Transverse colon (tissue), 4 donors: ENCODE results near the gene ALDH3A1. TPM values are rescaled to one million over a fixed set of nuclear protein-coding genes. Genes with fewer than 3 reads are reported as not detected.

Experiments used
- DNase-seq: peaks from one replicate; pipeline ENCODE4 v3.0.0-alpha.2; 2019
- H3K27ac ChIP-seq, 4 donors: fragments of 200-600 bp; sonication (generic); 2 replicates each; pipeline ENCODE4 v1.5.1; 2016 to 2018; ENCODE audit warnings: inconsistent platforms in 4 of 4
- H3K27me3 ChIP-seq: fragments of 200-600 bp; sonication (generic); 2 replicates; pipeline ENCODE4 v1.5.1; 2017; ENCODE audit warnings: inconsistent platforms
- H3K36me3 ChIP-seq, 4 donors: fragments of 200-600 bp; sonication (generic); 2 replicates each; pipeline ENCODE4 v1.5.1; 2017 to 2019; ENCODE audit warnings: inconsistent platforms in 4 of 4
- H3K4me1 ChIP-seq, 4 donors: fragments of 200-600 bp; sonication (generic); 2 replicates each; pipeline ENCODE4 v1.5.1; 2017 to 2020; ENCODE audit warnings: inconsistent platforms in 4 of 4
- H3K4me3 ChIP-seq, 4 donors: fragments of 200-600 bp; sonication (generic); 1 replicate in 1 of 4; 2 replicates in 3 of 4; pipeline versions ENCODE4 v1.5.1 to v1.6.1; 2017 to 2019; ENCODE audit warnings: inconsistent platforms in 4 of 4
- H3K9me3 ChIP-seq, 2 donors: fragments of 200-600 bp; sonication (generic); 2 replicates each; pipeline ENCODE4 v1.5.1; 2017 to 2019; ENCODE audit warnings: inconsistent platforms in 2 of 2
- EP300 ChIP-seq: sonication (generic); formaldehyde crosslinking; IDR thresholded peaks from one replicate; pipeline ENCODE4 v1.6.1; 2017; ENCODE audit warnings: antibody characterized with exemption, low read depth
- POLR2A ChIP-seq: fragments of 450-650 bp; IDR thresholded peaks from one replicate; pipeline ENCODE4 v1.6.1; 2016; ENCODE audit warnings: antibody characterized with exemption, mild to moderate bottlenecking, moderate library complexity
- POLR2AphosphoS5 ChIP-seq, 3 donors: sonication (generic); formaldehyde crosslinking; IDR thresholded peaks; one replicate each; pipeline ENCODE4 v1.6.1; 2016; ENCODE audit warnings: antibody characterized with exemption in 3 of 3
- WGBS, 2 donors: methylation state at CpG; one replicate each; pipeline ENCODE4 v1.1.5; 2018; ENCODE audit warnings: low coverage in 1 of 2; 5-methylcytosine and 5-hydroxymethylcytosine counted together
- in situ Hi-C, 4 donors: fragments of 200-750 bp; cut with MboI; loops; one replicate each; pipeline versions ENCODE4 v1.15.0 to v1.15.1; 2017; ENCODE audit warnings: low sequenced_read_pairs in 3 of 4, low pct_ligation_motif_present in 1 of 4, low pct_unique_long_range_greater_than_20kb in 1 of 4
- intact Hi-C: fragments of 100-400 bp; cut with DNase I; formaldehyde crosslinking; loops from one replicate; pipeline ENCODE4 v1.15.1; 2023; ENCODE audit warnings: low total_unique reads
- total RNA-seq, 4 donors: library from RNA; depleted of rRNA; stranded (reverse); fragments of >200 nt; gene quantifications; one replicate each; pipeline ENCODE4 v1.1.0, GENCODE V29; 2016
- TF ChIP-seq, protein P1 (sequence below), 5 experiments: fragments of 200-600 bp in 3 of 5; fragments of 450-650 bp in 2 of 5; sonication (generic) in 3 of 5; IDR thresholded peaks; 1 replicate in 2 of 5; 2 replicates in 3 of 5; pipeline ENCODE4 v1.5.1; 2016 to 2017; ENCODE audit warnings: antibody characterized with exemption in 5 of 5, inconsistent platforms in 3 of 5, mild to moderate bottlenecking in 2 of 5, moderate library complexity in 1 of 5

ALDH3A1 gene
- total RNA-seq, 4 donors from 2014 or later: 1.2 to 15.3 (median 3.4) TPM

DNA sequence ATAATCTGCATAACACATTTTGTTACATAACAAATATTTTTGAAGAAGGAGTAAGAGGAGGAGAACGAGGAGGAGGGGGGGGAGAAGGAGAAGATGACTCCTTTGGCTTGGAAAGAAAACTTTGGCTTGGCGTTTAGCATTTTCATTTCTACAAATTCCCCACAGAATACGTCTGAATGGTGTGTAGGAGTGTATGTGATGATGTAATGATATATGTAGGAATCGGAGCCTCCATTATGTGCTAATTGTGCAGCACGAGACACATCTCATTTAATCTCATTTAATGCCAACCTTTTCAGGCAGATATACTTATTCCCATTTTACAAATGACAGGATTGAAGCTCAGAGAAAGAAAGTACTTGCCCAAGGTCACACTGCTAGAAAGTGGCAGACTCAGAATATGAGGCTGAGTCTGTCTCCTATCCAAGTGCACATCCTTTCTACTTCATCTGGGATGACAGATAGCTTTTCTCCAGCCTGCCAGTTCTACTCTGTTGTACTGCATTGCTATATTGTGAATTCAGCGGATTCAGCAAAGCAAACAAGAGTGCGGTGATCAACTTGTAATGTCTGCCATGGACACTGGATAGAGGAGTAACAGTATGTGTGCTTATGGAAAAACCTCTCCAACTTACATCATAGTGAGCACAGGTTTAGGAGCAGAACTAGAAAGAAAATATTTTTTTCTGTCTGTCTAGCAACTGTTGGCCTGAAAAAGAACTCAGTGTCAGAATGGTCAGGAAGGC, 21.3 kb downstream of the ALDH3A1 start:
- in situ Hi-C loops (no loop called here), intact Hi-C loops (loop anchor here (5.0 kb wide), 1 partner anchor 80 kb away; the partner anchor contains the start of gene ALDH3A2)
- DNase-seq: no peak
- no peaks in the 10 kb centered on the region for H3K36me3 ChIP-seq
- WGBS, 2 donors: 80 to 82% methylated on average over 6 to 7 of the region's 7 CpGs
- H3K4me1 ChIP-seq: peaks cover 25 to 50% (median 36%) of the 10 kb centered on the region in 4 donors
- H3K4me3 ChIP-seq: no peak overlapping the region
- H3K27me3 ChIP-seq: no peaks in the 10 kb centered on the region
- H3K9me3 ChIP-seq: no peaks in the 10 kb centered on the region
- H3K27ac ChIP-seq: peak overlapping the region; percentile 84 to 95 (median 87)
- TF ChIP-seq POLR2A (no peak), POLR2AphosphoS5 (IDR thresholded peaks at IDR 0.05) (no peak), EP300 (no peak)
- TF ChIP-seq, protein P1, sequence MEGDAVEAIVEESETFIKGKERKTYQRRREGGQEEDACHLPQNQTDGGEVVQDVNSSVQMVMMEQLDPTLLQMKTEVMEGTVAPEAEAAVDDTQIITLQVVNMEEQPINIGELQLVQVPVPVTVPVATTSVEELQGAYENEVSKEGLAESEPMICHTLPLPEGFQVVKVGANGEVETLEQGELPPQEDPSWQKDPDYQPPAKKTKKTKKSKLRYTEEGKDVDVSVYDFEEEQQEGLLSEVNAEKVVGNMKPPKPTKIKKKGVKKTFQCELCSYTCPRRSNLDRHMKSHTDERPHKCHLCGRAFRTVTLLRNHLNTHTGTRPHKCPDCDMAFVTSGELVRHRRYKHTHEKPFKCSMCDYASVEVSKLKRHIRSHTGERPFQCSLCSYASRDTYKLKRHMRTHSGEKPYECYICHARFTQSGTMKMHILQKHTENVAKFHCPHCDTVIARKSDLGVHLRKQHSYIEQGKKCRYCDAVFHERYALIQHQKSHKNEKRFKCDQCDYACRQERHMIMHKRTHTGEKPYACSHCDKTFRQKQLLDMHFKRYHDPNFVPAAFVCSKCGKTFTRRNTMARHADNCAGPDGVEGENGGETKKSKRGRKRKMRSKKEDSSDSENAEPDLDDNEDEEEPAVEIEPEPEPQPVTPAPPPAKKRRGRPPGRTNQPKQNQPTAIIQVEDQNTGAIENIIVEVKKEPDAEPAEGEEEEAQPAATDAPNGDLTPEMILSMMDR (IDR thresholded peaks at IDR 0.05): no peak

DNA sequence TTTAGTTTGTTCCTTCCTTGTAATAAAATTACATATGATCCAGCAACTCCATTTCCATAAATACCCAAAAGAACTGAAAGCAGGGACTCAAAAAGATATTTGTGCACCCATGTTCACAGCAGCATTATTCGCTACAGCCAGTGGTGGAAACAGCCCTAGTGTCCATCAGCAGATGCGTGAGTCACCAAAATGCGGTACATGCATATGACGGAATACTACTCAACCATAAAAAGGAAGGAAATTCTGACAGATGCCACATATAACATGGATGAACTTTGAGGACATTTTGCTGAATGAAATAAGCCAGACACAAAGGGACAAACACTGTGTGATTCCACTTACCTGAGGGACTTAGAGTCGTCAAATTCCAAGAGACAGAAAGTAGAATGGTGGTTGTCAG, 22.6 kb downstream of the ALDH3A1 start:
- Histone ChIP-seq H3K4me3 (no peak overlapping the region), H3K9me3 (no peaks in the 10 kb centered on the region), H3K27me3 (no peaks in the 10 kb centered on the region), H3K4me1 (peaks cover 25 to 59% (median 43%) of the 10 kb centered on the region in 4 donors), H3K27ac (peak overlapping the region in 3 of 4 donors; percentile 64 to 86 (median 77)), H3K36me3 (no peaks in the 10 kb centered on the region)
- in situ Hi-C loops (no loop called here), intact Hi-C loops (loop anchor here (5.0 kb wide), 1 partner anchor 78 kb away; the partner anchor contains the start of gene ALDH3A2)
- DNase-seq: no peak
- TF ChIP-seq EP300: no peak
- TF ChIP-seq POLR2AphosphoS5 (IDR thresholded peaks at IDR 0.05): no peak
- TF ChIP-seq, protein P1 (IDR thresholded peaks at IDR 0.05): no peak
- no peak for TF ChIP-seq POLR2A
- 93 to 95% methylated on average over 5 of the region's 5 CpGs for WGBS, 2 donors

DNA sequence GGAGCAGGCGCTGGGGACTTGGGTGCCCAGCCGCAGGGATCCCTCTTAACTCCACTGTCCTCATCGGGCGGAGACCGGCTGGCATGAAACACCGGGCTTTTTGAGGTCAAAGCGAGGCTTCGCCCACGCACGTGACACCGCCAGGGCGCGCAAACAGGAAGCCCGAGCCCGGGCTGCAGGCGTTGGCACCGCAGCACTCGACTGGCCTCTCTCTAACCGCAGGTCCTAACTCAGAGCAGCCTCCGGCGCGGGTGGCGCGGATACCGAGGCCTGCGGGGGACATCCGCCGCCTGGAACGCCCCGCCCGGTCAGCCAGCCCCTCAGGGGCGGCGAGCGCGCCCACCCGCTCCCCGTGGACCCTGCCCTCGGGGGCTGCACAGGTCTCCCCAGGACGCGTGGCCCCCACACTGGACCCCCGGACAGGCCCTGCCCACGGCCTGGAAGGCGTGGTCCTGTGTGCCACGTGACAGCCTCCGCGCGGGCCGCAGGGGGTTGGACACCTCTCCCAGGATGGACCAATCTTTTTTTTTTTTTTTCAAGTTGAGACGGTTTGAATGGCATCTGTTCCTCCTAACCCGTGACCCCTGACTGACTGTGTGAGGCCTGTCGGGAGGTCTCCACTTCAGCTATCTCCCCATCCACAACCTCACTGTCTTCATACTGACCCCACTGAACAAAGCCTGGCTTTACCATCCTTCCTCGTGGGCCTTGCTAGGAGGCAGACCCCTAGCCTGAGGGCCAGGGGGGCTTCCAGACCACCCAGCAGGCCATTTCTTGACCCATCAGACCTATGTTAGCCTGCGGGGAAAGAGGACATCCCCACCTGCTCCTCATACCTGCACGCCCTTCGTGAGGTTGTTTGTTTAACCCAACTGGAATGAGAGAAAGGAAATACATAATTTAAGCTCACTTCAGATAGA, 23.3 kb downstream of the ALDH3A1 start:
- peak; percentile 77 for DNase-seq
- no peaks in the 10 kb centered on the region for H3K36me3 ChIP-seq
- peaks cover 25 to 66% (median 47%) of the 10 kb centered on the region in 4 donors for H3K4me1 ChIP-seq
- in situ Hi-C loops: no loop called here
- WGBS, 2 donors: 37% methylated on average over 41 of the region's 55 CpGs; no CpG with 5 or more reads in 1 of the 2 donors
- TF ChIP-seq, protein P1 (IDR thresholded peaks at IDR 0.05): no peak
- TF ChIP-seq POLR2A: peak; percentile 59
- no peak for TF ChIP-seq EP300
- peak in 2 of 3 donors; percentile 33 to 68 for TF ChIP-seq POLR2AphosphoS5 (IDR thresholded peaks at IDR 0.05)
- H3K4me3 ChIP-seq: peak overlapping the region in 3 of 4 donors; percentile 27 to 45 (median 27)
- H3K27me3 ChIP-seq: no peaks in the 10 kb centered on the region
- H3K9me3 ChIP-seq: no peaks in the 10 kb centered on the region
- H3K27ac ChIP-seq: peak overlapping the region; percentile 64 to 86 (median 77)
- intact Hi-C loops: loop anchor here (5.0 kb wide), 1 partner anchor 77 kb away; the partner anchor contains the start of gene ALDH3A2

DNA sequence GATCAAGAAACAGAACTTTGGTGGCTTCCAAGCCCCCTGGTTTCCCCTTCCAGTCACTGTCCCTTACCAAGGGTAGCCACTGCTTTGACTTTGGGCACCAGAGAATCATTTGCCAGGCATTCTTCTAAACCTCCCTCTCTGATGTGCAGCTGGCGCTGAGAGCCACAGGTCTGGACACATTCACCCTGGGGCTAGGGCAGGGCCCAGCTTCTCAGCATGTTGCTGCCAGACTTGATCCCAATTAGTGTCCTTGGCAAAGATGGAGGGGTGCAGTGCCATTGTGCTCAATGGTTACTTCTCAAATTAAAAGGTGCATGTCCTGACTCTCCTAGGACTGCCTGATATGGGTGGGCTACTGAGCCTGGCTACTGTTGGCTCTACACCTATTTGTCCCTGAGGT, 24.1 kb downstream of the ALDH3A1 start:
- Histone ChIP-seq H3K27ac (peak overlapping the region; percentile 64 to 86 (median 77)), H3K36me3 (no peaks in the 10 kb centered on the region), H3K9me3 (no peaks in the 10 kb centered on the region), H3K4me1 (peaks cover 25 to 68% (median 47%) of the 10 kb centered on the region in 4 donors), H3K27me3 (no peaks in the 10 kb centered on the region), H3K4me3 (no peak overlapping the region)
- WGBS, 2 donors: 100% methylated on average over 1 of the region's 1 CpG; no CpG with 5 or more reads in 1 of the 2 donors
- no peak for TF ChIP-seq POLR2AphosphoS5 (IDR thresholded peaks at IDR 0.05)
- TF ChIP-seq, protein P1 (IDR thresholded peaks at IDR 0.05): no peak
- intact Hi-C loops: no loop called here
- in situ Hi-C loops: no loop called here
- DNase-seq: no peak
